Prostate gland (tissue), 2 donors: Measurements from ENCODE around the gene CLPTM1. TPM values are rescaled to one million over a fixed set of nuclear protein-coding genes. Genes with fewer than 3 reads are reported as not detected.

ENCODE experiments used
- DNase-seq: peaks from one replicate; pipeline ENCODE4 v3.0.0-alpha.2; 2019; ENCODE audit warnings: low spot score
- H3K27ac ChIP-seq, 2 donors: fragments of 200-600 bp; sonication (generic); 2 replicates each; pipeline ENCODE4 v1.5.1; 2017 to 2019
- H3K27me3 ChIP-seq: fragments of 200-600 bp; sonication (generic); replicated peaks from 2 replicates; pipeline ENCODE4 v1.5.1; 2019; ENCODE audit not compliant: insufficient read depth
- H3K36me3 ChIP-seq, 2 donors: fragments of 200-600 bp; sonication (generic); 1 replicate in 1 of 2; 2 replicates in 1 of 2; pipeline versions ENCODE4 v1.5.1 to v1.8.1; 2017 to 2019
- H3K4me1 ChIP-seq: fragments of 200-600 bp; sonication (generic); replicated peaks from 2 replicates; pipeline ENCODE4 v1.5.1; 2019
- H3K4me3 ChIP-seq, 2 donors: fragments of 200-600 bp; sonication (generic); 2 replicates each; pipeline ENCODE4 v1.5.1; 2017 to 2019
- H3K9me3 ChIP-seq: fragments of 200-600 bp; sonication (generic); 2 replicates; pipeline ENCODE4 v1.5.1; 2017
- CTCF ChIP-seq, 4 experiments: fragments of 200-600 bp in 2 of 4; fragments of 450-650 bp in 2 of 4; sonication (generic) in 2 of 4; IDR thresholded peaks; 1 replicate in 3 of 4; 2 replicates in 1 of 4; pipeline ENCODE4 v1.5.1; 2016 to 2019; ENCODE audit warnings: antibody characterized with exemption in 4 of 4, mild to moderate bottlenecking in 2 of 4, moderate library complexity in 2 of 4
- POLR2A ChIP-seq: fragments of 450-650 bp; IDR thresholded peaks from one replicate; pipeline ENCODE4 v1.6.1; 2016; ENCODE audit warnings: antibody characterized with exemption, mild to moderate bottlenecking
- POLR2AphosphoS5 ChIP-seq: sonication (generic); formaldehyde crosslinking; IDR thresholded peaks from one replicate; pipeline ENCODE4 v1.6.1; 2017; ENCODE audit warnings: antibody characterized with exemption
- WGBS: methylation state at CpG from one replicate; pipeline ENCODE4 v1.1.5; 2018; 5-methylcytosine and 5-hydroxymethylcytosine counted together
- intact Hi-C: fragments of 100-400 bp; cut with DNase I; formaldehyde crosslinking; loops from one replicate; pipeline ENCODE4 v1.14.2; 2022
- total RNA-seq, 2 donors: library from RNA; depleted of rRNA; stranded (reverse); fragments of >200 nt; gene quantifications; one replicate each; pipeline ENCODE4 v1.1.0, GENCODE V29; 2016

CLPTM1 gene
- total RNA-seq, 2 donors from 2014 or later = 102 to 185 TPM

DNA sequence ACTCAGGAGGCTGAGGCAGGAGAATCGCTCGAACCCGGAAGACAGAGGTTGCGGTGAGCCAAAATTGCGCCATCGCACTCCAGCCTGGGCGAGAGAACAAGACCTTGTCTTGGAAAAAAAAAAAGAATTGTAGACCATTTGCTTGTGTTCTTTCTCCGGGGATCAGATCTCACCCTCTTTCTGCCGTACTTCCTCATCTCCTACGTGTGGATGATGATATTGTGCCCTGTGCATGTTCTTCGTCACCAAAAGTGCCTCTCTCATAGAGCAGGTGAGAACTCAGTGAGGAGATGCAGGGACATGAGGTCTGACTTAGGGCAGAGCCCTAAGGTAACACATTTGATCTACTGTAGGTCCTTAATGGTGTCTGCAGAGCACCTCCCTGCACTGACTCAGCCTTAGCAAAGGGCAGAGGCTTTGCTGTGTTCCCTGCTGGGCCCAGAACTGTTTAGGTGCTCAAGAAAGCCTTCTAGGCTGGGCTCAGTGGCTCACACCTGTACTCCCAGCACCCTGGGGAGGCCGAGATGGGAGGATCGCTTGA lies 8.1 kb upstream of the CLPTM1 start:
- no peak for TF ChIP-seq POLR2AphosphoS5
- no peak for TF ChIP-seq CTCF (IDR thresholded peaks at IDR 0.05)
- no peak for TF ChIP-seq POLR2A
- Histone ChIP-seq H3K27ac (no peak overlapping the region), H3K4me3 (no peak overlapping the region), H3K4me1 (no peaks in the 10 kb centered on the region), H3K9me3 (no peaks in the 10 kb centered on the region), H3K27me3 (no peaks in the 10 kb centered on the region), H3K36me3 (no peaks in the 10 kb centered on the region)
- DNase-seq = no peak
- intact Hi-C loops = no loop called here
- WGBS = 92% methylated on average over 13 of the region's 13 CpGs

GRCh38 chr19:44948237-44948636 lies 6.9 kb upstream of the CLPTM1 start:
- Histone ChIP-seq H3K4me1 (no peaks in the 10 kb centered on the region), H3K9me3 (no peaks in the 10 kb centered on the region), H3K4me3 (no peak overlapping the region), H3K27me3 (no peaks in the 10 kb centered on the region), H3K27ac (no peak overlapping the region), H3K36me3 (no peaks in the 10 kb centered on the region)
- TF ChIP-seq POLR2AphosphoS5 = no peak
- no peak for TF ChIP-seq CTCF (IDR thresholded peaks at IDR 0.05)
- no peak for TF ChIP-seq POLR2A
- intact Hi-C loops = no loop called here
- 70% methylated on average over 5 of the region's 5 CpGs for WGBS
- DNase-seq = no peak

DNA sequence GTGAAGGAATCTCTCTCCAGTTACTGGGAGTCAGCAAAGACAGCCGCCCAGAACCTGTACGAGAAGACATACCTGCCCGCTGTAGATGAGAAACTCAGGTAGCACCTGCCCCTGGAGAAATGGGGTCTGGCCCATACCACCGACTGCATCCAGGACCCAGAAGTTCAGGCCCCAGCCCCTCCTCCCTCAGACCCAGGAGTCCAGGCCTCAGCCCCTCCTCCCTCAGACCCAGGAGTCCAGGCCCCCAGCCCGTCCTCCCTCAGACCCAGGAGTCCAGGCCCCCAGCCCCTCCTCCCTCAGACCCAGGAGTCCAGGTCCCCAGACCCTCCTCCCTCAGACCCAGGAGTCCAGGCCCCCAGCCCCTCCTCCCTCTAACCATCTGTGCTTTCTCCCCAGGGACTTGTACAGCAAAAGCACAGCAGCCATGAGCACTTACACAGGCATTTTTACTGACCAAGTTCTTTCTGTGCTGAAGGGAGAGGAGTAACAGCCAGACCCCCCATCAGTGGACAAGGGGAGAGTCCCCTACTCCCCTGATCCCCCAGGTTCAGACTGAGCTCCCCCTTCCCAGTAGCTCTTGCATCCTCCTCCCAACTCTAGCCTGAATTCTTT lies 6.3 kb upstream of the CLPTM1 start:
- TF ChIP-seq POLR2AphosphoS5 (no peak), CTCF (IDR thresholded peaks at IDR 0.05) (no peak), POLR2A (no peak)

DNA sequence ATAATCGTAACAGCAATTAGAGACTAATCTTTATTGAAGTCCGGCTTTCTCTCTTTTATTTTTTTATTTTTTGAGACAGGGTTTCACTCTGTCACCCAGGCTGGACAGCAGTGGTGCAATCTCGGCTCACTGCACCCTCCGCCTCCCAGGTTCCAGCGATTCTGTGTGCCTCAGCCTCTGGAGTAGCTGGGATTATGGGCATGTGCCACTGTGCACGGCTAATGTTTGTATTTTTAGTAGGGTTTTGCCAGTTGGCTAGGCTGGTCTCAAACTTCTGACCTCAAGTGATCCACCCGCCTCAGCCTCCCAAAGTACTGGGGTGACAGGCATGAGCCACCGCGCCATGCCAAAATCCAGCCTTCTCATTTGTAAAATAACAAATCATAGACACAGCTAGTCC lies 5.6 kb upstream of the CLPTM1 start:
- WGBS = 88% methylated on average over 9 of the region's 9 CpGs
- no peak for DNase-seq
- H3K9me3 ChIP-seq = no peaks in the 10 kb centered on the region
- no peaks in the 10 kb centered on the region for H3K27me3 ChIP-seq
- no peak overlapping the region for H3K4me3 ChIP-seq
- no peak for TF ChIP-seq POLR2AphosphoS5
- TF ChIP-seq POLR2A = no peak
- TF ChIP-seq CTCF (IDR thresholded peaks at IDR 0.05) = no peak
- intact Hi-C loops = no loop called here
- no peaks in the 10 kb centered on the region for H3K4me1 ChIP-seq
- H3K27ac ChIP-seq = no peak overlapping the region
- H3K36me3 ChIP-seq = no peaks in the 10 kb centered on the region

More for the DNA sequence above, 6.3 kb upstream of the CLPTM1 start:
- no peaks in the 10 kb centered on the region for H3K36me3 ChIP-seq
- intact Hi-C loops = no loop called here
- H3K4me1 ChIP-seq = no peaks in the 10 kb centered on the region
- no peak for DNase-seq
- H3K9me3 ChIP-seq = no peaks in the 10 kb centered on the region
- WGBS = 93% methylated on average over 5 of the region's 5 CpGs
- no peak overlapping the region for H3K27ac ChIP-seq
- no peak overlapping the region for H3K4me3 ChIP-seq
- no peaks in the 10 kb centered on the region for H3K27me3 ChIP-seq
